GM18907 (cell line): Measurements from ENCODE around the gene DNLZ.

ENCODE experiments used
- ATAC-seq: cut with Tn5 transposase; IDR thresholded peaks from one replicate; pipeline ENCODE4 v1.9.1; 2021; ENCODE audit warnings: mild to moderate bottlenecking, moderate library complexity; ENCODE audit not compliant: unreplicated experiment

DNLZ gene

DNA sequence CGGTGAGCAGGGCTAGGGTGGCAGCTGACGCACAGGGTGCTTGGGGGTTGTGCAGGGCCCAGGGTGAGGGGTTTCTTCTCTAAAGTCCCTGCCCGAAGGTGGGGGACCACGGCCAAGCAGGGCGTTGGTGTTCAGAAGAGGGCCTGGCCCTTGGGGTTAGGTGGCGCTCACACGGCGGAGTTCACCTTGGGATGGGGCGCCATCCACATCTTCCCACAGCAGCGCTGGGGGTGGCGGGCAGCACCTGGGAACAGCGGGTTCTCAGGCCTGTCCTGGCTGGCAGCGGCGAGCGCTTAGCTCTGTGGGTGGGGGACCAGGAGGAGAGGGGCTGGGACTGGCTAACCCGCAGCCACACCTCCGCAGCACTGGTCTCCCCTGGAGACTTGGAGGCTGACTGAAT, 30.1 kb downstream of the DNLZ start:
- no peak for ATAC-seq

DNA sequence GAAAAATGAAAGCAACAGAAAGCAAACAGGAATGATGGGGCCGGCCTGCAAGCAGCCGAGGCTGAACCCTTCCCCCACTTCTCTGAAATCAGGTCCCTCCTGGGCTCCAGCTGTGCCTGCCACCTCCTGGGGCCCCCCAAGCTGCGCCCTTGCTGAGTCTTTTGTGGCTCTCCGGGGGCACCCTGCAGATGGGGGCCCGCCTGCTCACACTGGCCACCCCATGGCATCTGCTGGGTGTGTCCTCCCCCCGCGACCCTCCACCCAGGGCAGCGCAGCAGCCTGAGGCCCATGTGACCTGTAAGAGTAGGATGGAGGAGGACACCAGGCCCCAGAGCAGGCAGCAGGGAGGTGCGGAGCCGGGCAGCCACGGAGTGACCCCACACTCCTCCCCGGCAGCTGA, 30.5 kb downstream of the DNLZ start:
- ATAC-seq, result no peak

DNA sequence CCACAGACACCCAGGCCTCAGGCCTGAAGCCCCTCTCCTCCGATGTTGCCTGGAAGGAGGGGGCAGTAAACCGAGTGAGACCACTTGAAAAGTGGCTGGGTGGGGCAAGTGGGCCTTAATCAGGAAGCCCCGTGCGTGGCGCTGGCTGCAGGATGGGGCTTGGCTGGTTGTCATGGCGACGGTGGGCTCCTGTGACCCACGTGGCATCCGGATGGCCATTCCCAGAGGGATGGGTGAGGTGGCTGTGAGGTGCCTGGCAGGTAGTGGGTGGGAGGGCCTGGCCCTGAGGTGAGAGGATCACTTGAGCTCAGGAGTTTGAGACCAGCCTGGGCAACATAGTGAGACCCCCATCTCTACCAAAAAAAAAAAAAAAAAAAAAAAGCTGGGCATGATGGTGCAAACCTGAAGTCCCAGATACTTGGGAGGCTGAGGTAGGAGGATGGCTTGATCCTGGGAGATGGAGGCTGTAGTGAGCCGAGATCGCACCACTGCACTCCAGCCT, 31.0 kb downstream of the DNLZ start:
- no peak for ATAC-seq

DNA sequence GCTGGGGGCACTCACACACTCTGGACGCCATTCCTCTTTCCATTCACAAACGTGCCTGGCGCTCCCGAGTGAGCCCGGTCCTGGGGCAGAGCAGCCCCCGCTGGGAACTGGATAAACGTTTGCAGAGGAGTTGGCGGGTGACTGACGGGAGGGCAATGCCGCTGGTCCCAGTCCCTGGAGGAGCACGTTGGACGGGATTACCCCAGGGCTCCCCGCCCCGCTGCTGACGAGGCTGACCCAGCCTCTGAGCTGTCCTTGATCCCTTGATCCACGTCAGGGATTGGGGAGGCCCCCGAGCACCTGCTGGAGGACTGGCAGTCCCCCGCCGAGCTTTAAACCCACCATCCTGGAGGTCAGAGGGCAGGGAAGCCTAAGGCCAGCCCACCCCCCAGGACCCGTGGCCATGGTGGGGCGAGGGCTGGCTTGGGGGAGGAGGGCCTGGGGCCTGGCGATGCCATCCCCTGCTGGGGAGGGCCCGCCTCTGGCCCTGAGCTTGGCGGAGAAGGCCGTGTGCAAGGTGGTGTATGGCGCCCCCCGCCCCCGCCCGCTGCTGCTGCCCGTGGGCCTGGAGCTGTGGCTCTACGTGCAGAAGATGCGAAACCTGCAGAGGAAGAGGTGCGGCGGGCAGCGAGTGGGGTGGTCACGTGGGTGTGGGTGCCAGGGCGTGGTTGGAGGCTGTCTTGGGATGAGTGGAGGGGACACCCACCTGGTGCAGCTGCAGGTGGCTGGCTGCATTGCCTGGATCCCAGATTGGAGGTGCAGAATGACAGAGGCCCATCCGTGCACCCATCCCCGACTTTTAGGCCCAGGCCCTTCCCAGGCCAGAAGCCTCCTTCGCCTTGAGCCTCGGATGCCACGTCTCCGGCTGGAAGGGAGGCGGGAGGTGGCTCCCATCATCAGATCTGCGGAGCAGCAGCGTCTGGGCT, 31.7 kb downstream of the DNLZ start:
- ATAC-seq, result no peak

DNA sequence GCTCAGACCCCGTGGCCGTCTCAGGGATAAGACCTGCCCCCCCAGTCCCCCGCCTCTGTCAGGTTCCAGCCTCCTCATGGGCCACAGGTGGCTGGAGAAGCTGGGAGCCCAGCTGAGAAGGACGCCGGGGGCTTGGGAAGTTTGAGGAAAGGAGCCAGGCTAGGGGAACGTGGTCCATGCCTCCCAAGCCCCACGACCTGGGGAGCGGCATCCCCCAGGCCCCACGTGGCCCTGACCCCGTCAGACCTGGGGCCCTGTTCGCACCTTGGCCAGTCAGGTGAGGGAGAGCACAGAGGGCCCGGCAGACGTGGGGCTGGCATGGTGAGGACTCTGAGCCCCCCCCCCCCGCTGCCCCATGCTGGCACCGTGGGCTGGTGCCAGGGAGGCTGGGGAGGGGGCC, 32.5 kb downstream of the DNLZ start:
- ATAC-seq, result no peak

DNA sequence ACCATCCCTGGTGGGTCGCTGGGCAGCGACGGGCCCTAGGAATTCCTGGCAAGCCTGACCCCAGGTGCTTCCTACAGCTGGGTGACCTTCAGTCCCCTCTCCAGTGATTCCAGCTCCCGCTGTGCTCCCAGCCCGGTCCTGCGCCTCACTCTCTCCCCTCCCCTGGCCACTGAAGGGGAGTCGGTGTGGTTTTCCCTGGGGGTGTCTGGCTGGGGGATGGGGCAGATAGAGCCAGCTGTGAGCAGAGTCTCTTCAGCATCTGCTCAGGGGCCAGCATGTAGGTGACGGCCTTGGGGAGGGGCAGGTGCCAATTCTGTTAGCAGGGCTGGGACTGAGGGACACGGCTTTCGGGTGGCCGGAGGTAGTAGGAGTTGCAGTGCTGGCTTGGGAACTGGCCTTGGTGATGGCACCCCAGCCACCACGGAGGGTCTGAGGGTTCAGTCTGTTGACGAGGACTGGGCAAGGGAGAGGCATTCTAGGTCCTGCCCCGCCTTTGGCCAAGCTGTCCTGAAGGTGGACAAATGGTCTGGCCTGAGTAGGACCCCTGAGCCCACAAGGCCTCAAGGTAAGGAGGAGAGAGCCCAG, 33.0 kb downstream of the DNLZ start:
- no peak for ATAC-seq

DNA sequence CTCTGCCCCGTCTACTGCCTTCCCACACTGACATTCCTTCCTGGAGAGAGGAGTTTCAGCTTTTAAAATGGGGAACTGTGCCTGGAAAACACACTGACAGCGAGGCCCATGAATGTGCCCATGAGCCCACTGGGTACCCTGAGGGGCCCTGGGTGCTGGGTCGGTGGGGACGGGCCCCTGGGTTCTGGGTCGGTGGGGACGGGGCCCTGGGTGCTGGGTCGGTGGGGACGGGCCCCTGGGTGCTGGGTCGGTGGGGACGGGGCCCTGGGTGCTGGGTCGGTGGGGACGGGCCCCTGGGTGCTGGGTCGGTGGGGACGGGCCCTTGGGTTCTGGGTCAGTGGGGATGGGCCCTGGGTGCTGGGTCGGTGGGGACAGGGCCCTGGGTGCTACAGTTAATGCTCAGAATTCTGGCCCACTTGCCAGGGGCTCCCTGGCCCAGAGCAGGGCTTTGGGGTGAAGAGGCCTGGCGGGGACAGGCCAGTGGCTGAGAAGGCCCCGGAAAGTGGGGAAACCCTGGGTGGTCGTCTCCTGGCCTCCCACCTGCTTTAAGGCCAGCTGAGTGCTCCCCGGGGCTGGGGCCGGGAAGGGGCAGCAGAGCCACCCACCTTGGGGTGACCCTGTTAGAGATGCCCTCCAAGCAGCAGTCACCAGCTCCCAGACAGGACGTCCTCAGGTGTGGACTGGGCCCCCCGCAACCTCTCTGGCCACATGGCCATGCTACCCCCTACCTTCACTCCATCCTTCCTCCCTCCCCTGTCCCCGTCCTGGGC, 33.7 kb downstream of the DNLZ start:
- no peak for ATAC-seq

DNA sequence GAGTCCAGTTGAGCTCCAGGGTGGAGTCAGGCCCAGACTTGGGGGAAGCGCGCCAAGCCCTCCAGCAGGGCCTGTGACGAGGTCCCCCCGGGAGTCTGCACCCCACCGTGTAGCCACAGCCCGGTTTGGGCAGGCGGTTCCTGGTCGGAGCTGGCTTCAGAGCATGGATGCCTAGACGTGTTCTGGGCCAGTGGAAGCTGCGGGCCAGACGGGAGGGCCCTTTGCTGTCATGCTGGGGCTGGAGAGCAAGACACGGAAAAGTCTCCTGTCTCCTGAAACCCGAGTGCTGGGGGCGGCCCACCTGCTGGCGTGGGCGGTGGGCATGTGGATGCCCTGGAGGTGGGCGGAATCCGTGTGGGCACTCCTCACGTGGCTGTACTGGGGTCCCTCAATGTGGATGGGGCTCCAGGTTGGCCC, 34.3 kb downstream of the DNLZ start:
- ATAC-seq, result no peak

DNA sequence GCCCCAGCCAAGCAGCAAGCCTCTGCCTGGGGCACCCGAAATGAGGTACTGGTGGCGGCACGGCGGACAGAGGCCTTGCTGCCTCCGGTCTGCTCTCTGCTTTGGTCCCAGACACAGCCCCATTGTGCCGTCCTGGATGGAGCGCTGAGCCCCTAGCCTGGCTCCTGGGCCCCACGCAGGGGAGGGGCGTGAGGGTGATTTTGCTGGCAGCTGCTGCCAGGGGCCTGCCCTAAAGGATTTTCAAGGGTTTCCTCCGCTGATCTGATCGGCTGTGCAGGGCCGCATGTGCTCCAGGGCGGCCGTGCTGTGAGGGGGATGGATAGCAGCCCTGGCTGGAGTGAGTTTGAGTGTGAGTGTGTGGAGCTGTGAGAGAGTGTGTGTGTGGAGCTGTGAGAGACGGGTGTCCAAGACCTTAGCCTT, 34.9 kb downstream of the DNLZ start:
- no peak for ATAC-seq

DNA sequence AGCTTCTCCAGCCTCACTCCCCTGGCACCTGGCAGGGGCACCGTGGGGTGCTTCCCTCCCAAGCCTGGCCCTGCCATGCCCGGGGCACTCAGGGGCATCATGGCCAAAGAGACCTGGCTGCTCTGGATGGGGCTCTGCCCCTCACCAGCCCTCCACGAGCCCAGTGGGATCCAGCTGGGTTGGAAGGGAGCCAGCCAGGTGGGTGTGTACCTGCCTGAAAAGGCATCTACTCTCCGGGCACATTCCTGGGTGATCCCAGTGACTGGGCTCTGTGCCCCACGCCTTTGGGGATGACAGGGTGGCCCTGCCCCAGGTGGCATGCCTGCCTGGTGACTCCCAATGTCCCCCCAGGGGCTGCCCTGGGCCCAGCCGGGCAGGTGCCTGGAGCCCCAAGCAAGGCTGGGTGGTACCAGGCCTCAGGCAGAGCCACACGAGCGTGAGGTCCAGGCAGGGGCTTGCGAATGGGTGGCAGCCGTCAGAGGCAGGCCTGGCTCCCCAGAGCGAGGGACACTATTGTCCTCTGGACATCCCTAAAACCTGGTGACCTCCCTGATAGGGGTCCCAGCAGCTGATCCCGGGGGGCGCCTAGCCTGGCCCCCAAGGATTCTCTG, 35.4 kb downstream of the DNLZ start:
- ATAC-seq, result no peak

DNA sequence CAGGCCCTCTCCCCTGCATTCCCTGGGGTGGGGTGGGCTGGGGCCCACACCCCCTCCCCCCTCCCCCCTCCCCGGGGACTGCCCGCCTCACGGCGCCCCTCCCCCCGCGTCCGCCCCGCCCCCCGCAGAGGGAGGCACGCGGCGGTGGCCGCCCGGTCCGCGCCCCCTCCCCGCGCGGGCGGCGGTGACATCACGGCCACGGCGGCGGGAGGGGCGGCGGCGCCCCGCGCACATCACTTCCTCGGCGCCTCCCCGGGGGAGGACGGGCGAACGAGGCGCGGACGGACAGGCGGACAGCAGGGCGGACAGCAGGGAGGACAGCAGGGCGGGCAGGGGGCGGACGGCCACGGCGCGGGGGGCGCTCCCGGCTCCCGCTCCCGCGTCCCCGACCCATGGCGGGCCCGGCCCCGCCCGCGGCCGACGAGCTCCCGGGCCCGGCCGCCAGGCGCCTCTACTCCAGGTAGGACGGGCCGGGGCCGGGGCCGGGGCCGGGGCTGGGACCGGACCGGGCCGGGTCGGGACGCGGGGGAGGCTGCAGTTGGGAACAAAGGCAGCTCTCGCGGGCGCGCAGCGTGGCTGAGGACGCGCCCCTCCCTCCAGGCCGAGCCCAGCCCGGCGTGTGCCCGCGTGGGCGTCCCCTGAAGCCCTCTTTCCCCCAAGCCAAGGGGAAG, 36.1 kb downstream of the DNLZ start, which contains the start of gene GPSM1:
Gene GPSM1, plus strand, starts transcription at position 236 of the 671 bp plus-strand sequence. Its CDS starts 157 bp downstream, at position 393.
- no peak for ATAC-seq

DNA sequence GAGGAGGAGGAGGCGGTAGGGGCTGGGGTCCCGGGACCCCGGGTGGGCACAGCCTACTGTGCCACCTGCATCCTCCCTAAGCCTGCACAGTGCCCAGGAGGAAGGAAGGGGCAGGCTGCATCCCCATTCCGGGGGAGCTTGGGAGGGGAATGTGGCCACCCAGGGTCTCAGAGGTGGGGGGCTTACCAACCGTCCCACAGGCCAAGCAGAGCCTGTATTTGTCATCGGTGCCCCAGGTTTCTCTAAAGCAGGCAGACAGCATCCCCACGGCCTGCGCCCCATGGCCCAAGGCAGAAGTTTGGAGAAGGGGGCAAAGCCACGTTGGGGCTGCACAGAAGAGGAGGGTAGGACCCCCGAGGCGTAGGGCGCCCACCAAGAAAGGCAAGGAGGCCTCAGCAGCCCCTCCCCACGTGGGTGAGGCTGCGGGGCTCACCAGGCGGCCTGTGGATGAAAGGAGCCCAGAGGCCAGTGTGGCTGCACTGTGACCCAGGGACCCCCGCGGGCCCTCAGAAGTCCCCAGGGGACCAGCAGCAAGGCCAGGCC, 36.7 kb downstream of the DNLZ start:
- ATAC-seq, result no peak

DNA sequence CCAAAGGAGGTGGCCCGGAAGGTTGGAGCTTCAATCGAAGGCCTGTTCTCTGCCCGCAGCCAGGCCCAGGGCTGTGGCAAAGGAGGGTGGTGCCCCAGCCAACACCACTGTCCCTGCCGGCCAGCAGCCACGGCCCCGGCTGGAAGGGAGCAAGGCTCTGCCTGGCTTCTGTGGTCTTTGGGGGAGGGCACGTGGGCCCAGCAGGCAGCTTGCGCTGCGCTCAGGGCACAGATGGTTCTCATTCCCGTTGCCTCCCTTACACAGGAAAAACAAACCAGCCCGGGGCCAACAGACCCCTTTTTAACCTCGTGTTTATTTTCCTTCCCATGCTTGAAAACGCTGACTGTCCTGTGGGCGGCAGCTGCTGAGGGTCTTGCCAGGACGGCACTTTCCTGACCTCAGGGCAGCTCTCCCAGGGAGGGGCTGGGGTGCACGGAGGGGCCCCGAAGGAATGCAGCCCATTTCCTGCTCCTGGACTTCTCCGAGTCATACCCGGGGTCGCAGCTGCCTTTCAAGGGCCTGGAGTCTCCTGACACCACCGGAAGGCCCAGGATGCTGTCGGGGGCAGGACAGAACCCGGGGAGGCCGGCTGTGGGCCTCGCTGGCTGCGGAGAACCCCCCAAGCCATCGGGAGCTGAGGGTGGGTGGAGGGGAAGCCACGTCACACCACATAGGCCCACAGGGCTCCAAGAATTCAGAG, 37.3 kb downstream of the DNLZ start:
- no peak for ATAC-seq

DNA sequence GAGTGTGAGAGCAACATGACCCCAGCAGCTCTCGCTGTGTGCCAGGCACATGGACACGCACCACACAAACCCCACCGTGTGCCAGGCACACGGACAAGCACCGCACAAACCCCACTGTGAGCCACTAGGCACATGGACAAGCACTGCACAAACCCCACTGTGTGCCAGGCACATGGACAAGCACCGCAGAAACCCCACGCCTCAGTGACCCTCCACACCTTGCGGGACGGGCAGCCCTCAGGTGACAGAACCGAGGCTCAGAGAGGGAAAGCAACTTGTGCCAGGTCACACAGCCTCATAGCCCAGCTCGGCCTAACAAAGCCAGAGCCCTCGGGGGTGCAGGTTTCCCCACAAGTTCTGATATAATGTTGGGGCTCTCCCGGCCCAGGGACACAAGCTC, 38.2 kb downstream of the DNLZ start:
- no peak for ATAC-seq

DNA sequence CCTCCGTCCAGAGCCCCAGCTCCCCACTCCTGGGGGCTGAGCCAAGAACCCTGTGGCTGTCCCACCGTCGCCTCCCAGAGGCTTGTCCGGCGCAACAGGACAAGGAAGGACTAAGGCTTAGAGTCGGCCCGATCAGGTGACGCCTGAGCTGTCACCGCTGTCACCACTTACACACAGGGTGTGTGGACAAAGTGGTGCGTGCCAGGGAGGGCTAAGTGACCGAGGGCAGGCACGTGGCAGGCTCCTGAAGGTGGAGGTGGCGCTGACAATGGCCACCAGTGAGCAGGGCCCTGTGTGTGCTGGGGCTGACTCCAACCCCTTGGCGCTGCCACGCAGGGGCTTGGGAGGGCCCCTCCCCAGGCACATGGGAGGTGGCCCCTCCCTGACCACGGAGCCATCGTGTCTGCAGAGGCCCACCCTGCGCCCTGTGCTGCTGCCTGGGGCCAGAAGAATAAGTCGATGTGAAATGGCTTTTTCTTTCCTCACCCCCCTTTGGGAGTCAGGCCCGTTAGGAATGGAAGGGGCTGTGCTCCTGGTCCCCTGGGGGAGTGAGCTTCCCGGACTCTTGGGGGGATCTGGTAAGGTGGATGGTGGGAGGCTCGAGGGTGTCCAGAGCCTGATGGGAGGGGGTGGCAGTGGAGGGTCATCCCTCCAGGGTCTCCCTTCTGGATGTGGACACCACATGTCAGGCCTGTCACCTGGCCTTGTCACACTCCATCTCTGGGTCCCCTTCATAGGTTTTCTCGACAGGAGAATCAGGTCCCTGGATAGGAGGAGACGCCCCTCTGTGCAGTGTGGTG, 38.8 kb downstream of the DNLZ start:
- no peak for ATAC-seq

DNA sequence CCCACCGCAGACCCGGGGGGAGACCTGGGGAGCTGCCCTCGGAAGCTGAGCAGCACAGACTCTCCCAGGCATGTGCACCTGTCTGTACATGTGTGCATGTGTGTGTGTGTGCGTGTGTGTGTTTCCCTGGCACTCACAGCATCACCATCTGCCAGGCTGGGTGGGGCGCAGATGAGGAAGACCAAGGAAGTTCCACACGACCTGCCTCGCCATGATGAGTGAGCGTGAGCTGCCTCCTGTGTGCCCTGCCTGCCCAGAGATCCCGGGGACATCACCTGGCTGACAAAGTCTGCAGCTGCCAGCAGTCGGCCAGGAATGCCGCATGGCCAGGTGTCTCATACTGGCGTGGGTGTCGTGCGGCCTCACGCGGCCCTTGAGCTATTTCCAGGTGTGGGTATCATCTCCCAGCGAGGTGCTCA, 40.2 kb downstream of the DNLZ start:
- ATAC-seq, result no peak

DNA sequence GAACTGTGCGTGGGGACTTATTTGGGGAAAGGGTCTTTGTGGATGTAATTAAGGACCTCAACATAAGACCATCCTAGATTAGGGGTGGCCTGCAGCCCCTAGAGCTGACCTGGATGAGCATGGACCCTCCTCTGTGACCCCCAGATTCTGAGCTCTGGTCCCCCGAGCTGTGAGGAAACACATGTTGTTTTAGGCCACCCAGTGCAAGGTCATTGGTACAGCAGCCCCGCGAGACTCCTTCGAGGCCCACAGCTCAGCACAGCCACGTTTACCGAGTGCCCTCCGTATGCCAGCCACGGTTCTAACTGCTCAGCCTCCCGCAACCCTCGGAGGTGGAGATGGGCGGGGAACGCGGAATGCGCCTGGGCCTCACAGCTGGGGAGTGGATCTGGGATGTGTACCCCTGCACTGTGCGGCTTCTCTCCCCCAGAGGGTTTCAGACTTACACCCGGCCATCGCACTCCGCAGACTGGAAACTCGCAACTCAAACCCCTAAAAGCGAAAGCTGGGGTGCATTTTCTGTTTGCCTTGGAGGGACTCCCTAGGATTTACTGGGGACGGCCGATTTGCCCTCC, 40.7 kb downstream of the DNLZ start:
- no peak for ATAC-seq

DNA sequence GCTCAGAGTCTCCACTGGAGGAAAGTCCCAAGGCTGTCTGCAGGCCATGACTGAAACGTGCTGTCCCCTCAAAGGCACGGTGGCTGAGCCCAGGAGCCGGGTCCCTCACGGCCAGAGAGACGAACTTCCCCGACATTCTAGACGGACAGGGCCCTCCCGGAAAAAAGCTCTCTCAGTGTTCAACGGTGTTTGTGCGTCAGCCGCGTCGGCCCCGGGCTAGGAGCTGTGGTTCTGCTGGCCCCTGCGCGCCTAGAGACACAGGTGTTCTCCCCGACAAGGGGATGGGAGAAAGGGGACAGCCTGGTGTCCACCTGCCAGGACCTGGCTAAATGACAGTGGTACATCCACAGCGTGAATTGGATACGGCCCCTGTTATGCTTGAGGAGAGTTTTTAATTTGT, 42.0 kb downstream of the DNLZ start:
- no peak for ATAC-seq
